DMS 273 (cell line): Measurements from ENCODE around the gene MIS18BP1.
"Not testable (repeated sequence)": the region's sequence is repeated elsewhere in the genome, so short reads cannot be mapped to it uniquely, and the experiment has no call there.

ENCODE experiments used
- DNase-seq: peaks from one replicate; lab custom pipeline; 2025; ENCODE audit not compliant: unreplicated experiment; lab: John Stamatoyannopoulos, UW

The MIS18BP1 gene

DNA sequence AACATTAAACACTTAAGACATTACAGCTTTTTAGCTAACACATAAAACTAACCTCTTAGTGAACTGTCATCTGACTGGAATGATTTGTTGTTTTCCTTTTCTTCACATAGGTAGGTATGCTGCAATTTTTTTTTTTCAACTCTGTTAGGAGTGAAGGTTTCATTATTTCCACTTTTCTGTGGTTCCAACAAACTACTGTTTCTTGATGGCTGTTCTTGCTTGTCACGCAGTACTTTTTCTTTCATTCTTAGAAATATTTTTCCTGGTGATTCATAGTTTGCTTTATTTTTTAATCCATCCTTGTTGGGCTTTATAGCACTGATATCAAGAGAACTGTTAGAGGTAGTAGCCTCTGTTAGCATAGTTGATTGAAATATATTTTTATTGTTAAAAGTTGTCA lies 6.3 kb downstream of the MIS18BP1 start:
- DNase-seq = no peak

DNA sequence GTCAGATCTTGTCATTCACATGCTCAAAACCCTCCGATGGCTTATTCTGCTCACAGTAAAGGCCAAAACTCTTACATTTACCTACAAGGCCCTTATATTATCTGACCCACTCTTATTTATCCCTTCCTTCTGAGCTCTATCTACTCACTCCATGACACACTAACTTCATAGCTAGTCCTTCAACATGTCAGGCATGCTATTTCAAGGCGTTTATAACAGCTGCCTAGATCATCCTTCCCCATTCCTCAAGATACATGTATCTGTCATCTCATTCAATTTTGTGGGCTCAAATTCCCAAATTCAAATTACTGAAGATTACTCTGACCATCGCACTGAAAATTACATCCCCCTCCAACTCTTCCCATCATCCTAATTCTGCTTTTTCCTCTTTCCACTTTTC lies 6.9 kb downstream of the MIS18BP1 start:
- DNase-seq = no peak

DNA sequence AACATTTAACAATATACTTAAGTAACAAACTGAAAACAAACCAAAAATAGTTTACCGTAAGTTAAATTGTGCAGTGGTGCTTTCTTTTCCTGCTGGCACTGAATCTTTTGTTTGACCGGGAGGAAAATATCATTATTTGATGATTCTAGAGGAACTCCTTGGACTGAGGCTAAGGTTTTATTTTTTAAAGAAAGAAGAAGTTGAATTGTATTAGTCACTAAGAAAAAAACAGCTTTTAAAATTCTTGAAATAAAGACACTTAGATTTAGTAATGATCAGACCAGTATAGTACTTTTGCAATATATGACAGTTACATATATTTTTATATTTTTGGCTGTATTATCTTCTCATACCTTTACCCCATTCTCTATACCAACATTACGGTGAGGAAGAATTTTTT lies 10.3 kb downstream of the MIS18BP1 start:
- no peak for DNase-seq

DNA sequence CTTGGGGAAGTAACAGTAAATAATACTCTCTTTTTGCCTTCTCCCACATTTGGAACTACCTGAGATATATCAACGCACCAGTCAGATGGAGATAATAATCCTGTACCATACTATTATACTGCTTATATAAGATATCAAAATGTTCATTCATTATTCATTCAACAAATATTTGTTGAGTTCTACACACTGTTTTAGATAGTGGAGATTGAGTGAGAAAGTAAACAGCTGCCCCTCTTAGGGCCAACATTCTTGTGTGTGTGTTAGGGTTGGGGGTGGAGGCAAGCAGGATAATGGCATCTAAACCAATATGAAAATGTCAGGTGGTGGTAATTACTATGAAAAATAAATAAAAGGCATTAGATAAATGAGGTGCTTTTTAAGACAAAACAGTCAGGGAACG lies 14.0 kb downstream of the MIS18BP1 start:
- DNase-seq = no peak

DNA sequence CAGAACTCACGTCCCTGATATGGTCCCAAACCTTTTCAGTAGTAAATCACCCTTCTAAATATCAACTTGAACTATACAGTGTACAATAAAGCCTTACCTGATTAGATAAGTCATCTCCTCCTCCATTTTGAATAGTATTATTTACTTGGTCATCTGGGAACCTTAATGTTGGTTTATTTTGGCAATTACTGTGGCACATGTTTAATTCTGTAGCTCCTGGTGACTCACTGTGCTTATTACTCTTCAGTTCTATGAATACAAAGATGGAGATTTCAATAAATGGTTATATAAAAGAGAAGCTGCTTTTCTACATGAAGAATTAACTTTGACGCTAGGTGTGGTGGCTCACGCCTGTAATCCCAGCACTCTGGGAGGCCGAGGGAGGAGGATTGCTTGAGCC lies 25.4 kb downstream of the MIS18BP1 start:
- DNase-seq = no peak

DNA sequence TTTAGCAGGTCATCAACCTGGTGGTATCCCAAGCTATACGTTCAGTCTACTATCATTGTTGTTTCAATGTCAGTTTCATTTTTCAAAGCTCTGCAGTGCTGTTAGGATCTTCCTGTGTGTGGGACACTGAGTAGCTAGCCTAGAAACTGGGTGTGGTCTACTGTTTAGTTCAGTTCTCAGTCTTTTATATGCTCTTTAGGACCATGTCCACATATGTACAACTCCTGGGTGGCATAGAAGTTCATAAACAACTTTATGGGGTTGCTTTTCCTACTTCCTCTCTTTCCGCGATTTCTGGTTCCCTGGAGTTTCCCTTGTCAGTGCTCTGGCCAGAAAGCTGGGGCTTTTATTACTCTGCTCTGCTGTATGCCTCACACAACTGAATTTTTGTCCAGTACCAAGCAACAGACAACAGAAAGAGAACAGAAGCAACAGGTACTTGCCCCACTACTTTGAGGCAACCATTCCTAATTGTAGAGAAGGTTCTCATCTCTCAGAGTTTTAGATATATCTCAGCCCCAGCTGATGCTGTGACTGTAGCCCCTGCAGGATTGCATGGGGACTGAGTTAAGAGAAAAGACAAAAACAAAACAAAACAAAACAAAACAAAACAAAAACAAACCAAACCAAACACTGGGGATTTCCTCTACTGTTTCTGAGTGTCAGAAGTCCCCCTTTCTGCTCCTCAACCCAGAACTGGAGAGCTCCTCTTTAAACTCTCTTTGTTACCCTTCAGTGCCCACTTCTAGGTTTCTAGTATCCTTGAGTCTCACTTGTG lies 30.3 kb downstream of the MIS18BP1 start:
- no peak for DNase-seq

DNA sequence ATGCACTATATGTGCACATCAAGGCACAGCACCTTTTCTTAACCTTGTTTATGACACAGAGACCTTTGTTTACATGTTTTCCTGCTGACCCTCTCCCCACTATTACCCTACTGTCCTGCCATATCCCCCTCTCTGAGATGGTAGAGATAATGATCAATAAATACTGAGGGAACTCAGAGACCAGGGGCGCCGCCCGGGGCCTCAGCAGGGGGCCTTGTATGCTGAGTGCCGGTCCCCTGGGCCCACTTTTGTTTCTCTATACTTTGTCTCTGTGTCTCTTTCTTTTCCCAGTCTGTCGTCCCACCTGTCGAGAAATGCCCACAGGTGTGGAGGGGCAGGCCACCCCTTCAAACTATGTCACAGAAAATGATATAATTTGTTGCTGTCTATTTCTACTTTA lies 38.7 kb downstream of the MIS18BP1 start:
- DNase-seq = not testable (repeated sequence)

DNA sequence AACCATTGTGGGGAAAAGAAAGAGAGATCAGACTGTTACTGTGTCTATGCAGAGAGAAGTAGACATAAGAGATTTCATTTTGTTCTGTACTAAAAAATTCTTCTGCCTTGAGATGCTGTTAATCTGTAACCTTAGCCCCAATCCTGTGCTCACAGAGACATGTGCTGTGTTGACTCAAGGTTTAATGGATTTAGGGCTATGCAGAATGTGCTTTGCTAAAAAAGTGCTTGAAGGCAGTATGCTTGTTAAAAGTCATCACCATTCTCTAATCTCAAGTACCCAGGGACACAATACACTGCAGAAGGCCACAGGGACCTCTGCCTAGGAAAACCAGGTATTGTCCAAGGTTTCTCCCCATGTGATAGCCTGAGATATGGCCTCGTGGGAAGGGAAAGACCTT lies 39.3 kb downstream of the MIS18BP1 start:
- not testable (repeated sequence) for DNase-seq

DNA sequence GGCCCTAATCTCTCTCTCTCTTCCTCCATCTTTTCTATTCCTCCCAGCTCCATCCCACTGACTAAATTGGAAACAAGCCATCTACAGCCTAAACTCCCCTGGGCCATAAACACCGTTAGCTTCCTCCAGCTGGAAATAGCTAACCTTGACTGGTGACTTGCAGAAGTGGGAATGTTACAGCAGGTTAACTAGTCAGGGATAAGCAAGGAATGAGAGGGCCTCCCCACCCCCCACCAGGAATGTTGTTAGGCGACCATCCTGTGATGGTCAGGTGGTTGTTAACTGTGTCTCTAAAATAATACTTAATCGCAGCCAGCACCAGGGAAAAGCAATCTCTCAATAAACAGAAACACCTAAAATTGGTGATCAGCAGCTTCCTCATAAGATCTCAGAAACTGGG lies 40.8 kb downstream of the MIS18BP1 start:
- no peak for DNase-seq

DNA sequence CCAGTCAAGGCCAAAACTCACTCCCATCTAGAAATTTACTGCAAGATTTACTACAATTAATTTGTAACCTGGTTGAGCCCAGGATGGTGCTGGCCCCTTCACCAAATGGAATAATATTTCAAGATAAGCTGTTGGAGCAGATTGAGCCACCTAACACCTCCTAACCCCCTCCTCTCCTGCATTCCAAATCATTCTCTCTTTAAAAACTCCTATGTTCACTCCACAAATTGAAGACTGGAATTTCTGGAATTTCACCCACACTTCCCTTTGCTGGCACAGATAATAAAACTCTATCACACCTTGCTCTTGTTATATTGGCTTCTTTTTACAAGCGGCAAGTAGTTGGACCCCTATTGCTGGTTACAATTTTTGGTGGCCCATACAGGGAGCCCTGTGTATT lies 41.7 kb downstream of the MIS18BP1 start:
- no peak for DNase-seq

DNA sequence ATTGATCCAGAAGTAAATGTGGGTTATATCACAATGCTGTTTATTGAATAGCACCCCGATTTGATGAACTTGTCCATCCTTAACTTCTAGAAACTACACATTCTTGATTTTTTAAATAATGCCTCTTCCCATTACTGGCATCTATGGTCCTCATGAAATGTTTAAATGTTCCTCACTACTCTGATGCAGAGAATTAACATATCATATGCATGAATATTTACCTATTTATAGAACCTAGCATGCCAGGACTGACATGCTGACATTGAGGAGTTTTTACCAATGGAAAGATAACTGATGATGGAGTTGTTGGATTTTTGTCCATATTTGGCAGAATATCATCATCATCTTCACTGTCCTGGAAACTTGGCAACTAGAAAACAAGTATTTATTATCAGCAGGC lies 42.8 kb downstream of the MIS18BP1 start:
- DNase-seq = no peak

DNA sequence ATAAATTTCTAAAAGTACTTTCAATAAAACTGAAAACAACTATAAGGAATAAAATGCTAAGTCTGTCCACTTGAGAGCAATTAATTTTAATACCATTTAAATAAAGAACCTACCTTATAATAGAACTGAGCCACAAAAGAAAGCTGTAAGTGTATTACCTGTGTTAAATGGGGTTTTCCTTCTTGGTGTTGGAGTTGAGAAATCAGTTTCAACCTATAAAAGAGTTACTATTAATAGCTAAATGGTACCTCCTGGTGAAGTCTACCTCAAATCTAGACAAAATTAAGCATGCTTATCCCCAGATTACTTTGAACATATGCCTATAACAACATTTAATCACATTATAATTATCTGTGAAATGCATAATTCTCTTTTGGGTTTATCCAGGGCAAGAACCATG lies 48.8 kb downstream of the MIS18BP1 start:
- no peak for DNase-seq

DNA sequence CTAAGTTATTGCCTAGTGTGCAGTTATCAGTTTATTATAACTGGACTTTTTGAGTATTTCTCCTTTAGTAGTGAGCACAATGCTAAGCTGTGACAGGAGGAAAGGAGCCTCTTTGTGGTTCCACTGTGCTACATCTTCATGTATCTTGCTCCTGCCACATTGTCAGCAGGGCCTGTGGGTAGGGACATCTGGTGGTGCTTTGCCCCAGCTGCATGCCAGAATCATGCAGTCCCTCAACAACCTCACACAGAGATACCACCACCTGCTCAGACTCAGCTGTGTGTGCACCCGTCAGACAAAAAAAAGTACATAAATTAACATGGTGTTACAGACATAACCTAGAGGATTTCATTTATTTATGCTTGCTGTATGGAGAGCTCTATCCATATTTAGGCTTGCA lies 51.1 kb downstream of the MIS18BP1 start:
- peak; percentile 74 for DNase-seq

DNA sequence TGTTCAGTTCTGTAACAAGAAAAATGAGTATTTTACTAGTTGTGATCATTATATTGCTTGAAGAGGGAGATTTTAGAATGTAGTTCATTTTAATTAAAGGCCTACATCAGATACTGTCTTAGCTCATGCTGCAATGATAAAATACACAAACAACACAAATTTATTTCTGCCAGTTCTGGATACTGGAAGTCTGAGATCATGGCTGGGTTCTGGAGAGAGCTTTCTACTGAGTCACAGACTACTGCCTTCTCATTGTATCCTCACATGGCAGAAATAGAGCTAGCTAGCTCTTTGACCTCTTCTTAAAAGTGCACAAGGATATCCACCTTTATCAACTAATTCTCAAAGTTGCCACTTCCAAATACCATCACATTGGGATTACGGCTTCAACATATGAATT lies 53.8 kb downstream of the MIS18BP1 start:
- DNase-seq = no peak

DNA sequence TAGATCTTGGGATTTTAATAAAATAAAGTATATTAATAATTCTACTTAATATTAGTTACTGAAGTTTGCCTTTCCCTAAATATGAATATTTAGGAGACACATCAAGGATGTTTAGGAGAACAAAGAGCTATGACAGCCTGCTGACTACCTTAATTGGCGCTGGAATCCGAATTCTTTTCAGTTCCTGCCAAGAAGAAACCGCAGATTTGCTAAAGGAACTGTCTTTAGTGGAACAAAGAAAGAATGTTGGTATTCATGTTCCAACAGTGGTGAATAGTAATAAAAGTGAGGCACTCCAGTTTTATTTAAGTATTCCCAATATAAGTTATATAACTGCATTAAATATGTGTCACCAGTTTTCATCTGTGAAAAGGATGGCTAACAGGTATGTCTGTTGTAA lies 54.5 kb downstream of the MIS18BP1 start:
- DNase-seq = no peak

DNA sequence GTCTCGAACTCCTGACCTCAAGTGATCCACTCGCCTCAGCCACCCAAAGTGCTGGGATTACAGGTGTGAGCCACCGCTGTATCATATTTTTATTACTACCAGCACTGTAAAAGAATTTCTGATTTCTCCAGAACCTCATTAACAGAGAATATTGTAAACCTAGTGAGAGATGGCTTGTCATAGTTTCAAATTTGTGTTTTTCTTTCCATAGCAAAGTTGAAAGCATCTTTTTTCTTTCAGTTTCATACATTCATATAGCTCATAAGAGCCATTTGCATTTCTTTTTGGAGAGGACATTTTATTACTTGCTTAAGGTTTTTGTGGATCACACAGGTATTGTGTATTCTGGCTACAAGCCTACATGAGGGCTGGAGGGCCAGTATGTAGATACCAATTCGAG lies 58.0 kb downstream of the MIS18BP1 start:
- no peak for DNase-seq

DNA sequence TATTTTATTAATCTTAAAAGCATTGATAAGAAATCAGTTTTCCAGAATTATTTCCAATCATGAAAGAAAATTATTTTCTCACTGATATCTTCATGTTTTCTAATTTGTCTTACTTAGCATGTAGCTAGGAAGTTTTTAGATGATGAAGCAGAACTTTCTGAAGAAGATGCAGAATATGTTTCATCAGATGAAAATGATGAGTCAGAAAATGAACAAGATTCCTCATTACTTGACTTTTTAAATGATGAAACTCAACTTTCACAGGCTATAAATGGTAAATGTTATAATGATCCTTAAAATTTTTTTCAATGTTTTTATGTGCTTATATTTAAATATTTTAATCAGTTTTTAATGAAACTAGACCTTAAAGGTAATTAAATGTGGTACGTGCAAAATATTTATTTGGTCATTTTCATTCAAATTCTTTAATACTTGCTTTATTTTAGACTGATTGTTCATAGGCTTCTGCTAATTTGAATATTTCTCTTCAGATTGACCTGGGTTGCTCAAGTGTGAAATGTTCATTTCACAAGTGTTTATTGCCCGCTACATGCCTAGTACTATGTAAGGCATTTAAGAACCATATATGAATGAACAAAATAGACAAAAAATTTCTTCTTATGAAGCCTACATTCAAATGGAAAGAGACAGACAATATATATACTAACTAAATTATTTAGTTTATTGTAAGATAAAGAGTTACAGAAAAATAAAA lies 67.7 kb downstream of the MIS18BP1 start:
- DNase-seq = no peak

DNA sequence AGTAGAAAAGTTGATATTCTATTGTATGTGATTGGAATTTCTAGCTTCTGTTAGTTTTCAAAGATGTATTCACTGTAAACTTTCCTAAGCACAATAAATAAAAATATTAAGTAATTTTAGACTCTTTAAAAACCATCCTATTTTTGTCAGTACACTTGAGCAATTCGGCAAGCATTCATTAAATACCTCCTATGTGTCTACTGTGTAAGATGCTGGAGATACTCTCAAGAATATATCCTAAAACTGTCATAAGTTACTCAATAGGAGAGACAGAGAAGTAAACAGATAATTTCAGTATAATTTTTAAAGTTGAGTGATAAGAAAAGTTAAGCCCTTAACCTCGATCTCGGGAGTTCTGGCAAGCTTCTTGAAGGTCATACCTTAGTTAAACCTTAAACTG lies 71.2 kb downstream of the MIS18BP1 start:
- no peak for DNase-seq

DNA sequence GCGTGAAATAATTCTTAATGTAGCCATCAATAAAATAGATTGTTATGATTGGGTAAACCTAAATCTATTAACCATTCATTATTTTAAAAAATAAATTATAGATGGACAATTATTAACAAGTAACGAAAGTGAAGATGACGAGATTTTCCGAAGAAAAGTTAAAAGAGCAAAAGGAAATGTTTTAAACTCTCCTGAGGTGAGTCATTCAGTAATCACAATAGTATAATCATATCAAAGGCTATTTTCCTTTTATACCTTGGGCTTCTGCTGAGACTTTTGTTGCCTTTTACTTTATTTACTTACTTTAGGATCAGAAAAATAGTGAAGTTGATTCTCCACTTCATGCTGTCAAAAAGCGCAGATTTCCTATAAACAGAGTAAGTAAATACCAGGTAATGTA lies 71.7 kb downstream of the MIS18BP1 start:
- no peak for DNase-seq

DNA sequence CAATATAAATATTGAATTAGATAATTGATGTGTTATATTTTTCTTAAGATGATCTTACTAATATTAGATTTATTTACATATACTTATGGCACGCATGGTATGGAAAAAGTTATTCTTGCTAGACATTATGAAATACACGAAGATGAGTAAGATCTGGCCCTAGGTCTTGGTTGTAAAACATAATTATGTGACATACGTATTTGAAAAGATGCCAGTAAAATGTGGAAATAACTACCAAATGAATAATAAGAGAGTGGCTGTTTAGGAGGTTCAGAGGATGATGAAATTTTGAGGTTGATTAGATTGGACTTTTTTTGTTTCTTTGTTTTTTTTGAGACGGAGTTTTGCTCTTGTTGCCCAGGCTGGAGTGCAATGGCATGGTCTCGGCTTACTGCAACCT lies 75.9 kb downstream of the MIS18BP1 start:
- DNase-seq = no peak

DNA sequence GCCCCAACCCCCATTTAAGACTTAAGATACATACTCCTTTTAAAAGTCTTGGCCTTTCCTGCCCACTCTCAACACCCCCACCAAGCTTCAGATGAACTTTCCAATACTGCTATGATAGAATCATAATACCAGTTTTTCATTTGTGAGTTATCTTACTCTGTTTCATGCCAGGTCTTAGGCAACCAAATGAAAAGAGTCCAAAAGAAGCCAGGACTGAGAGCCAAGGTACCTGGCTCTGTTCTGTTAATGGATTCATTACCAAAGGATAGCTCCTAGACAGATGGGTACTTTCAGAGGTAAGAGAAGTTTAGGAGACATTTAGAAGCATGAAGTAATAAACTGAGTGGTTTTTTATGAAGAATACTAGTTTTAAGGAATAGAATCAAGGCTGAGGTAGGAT lies 83.1 kb downstream of the MIS18BP1 start:
- DNase-seq = no peak

DNA sequence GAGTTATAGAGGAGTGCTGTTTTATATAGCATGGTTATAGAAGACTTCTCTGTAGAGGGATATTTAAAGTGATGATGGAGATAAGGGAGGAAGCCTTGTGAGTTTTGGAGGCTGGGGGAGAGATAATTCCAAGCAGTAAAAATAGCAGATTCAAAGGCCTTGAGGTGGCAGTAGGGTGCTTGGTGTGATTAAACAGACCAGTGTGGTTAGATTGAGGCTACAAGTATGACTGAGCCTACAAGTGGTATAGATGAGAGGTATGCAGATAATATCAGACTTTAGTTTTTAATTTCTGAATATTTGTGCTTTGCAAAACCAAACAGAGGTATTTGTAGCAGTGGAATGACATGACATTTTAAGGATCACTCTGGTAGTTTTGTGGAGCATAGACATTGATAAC lies 96.9 kb downstream of the MIS18BP1 start:
- no peak for DNase-seq
